Daoy (cell line): ENCODE results near the gene CALD1. TPM values are rescaled to one million over a fixed set of nuclear protein-coding genes. Genes with fewer than 3 reads are reported as not detected.

Experiments
- DNase-seq: peaks from one replicate; pipeline ENCODE4 v3.0.0-alpha.2; 2015; ENCODE audit warnings: low read depth
- total RNA-seq: library from RNA; depleted of rRNA; stranded (reverse); fragments of >200 nt; shearing (Covaris generic); gene quantifications from 2 replicates; pipeline ENCODE4 v1.2.3, GENCODE V29; 2014

CALD1 gene
- total RNA-seq, 1 experiment from 2014 or later, result 284 TPM

DNA sequence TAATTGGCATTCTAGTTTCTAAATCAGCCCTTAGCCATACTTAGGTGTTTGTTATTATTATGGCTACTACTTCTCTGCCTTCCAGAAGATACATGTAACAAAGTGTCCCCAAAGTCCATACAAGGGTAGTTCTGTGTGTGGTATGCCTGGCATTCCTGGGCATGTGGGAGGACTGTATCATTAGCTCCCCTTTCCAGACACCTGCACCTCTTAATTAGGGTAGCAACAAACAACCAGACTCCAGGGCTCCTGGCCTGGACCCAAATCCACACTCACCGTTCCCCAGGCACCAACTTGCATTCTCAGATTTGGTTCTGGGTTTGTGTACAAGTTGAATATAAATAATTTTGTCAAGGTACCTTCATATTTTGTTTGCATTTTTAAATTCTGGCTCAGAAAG lies 15.5 kb upstream of the CALD1 start:
- no peak for DNase-seq

DNA sequence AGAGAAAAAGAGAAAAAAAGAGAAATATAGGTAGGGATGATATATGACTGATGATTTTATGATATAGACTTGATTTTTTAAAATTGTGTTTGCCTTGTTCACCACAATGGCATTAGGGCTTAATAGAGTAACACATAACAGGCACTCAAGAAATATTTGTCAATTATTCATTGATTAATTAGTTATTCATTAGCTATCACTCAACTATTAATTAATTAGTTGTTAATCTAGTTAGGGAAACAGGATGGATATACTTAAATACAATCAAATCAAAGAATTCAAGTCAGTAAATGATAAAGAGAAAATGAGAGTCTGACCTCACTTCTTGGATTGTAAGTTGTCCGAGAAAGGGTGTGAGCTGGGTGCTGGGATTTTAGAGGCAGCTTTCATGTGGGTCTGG lies 15.1 kb upstream of the CALD1 start:
- no peak for DNase-seq

DNA sequence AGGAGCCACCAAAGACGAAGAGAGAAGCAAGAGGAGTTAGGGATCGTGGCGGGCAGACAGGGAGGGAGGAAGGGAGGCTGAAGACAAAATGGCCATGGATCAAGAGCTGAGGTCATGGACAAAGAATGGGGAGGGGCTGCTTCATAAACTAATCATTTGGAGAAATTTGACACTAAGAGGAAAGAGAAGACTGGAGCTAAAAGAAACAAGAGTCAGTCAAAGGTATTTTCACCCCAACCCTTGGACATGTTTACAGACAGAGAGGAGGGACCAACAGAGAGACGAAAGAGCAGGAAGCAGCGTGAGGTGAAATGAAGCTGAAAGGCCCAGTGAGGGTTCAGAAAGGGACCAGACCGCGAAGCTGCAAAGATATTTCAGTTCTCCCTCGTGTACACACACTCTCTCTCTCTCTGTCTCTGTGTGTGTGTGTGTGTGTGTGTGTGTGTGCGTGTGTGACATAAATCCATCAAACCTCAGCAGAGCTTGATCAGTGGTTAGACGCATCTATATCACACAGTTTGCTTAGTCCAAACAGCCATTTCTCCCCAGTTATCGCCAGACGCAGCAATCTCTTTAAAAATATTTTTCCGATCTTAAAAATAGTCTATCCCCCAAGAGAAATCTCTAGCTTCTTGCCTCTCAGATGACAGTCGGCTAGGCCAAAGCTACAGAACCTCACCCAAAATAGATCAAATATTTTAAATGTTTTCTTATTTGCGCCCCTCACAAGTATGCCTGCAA lies 12.5 kb upstream of the CALD1 start:
- no peak for DNase-seq

DNA sequence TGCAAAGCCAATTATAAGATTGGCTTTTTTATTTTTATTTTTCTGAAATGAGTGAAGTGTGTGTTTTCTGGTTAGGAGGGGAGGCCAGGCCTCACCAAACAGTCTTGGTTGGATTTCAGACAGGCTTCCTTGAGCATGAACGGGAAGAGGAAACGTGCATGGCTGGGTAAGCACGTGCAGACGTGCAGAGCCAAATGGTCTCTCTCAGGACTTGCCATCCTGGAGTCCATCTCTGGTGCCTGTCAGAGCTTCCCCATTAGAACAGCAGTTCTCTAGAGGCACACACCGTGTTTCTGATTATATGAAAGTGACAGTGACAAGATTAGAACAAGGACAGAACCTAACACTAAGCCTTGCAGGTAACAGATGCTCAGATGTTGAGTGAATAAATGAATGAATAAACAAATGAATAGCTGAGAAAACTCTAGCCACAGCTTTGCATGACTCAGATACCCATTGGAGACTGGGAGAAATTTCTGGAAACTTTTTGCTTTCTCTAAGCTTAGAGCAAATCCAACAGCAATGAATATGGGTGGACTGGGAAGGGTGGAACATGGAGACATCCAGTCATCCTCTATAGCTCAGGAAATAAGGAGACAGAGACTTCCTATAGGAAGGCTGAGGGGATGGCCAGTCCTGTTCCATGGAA lies 11.8 kb upstream of the CALD1 start:
- DNase-seq, result no peak

DNA sequence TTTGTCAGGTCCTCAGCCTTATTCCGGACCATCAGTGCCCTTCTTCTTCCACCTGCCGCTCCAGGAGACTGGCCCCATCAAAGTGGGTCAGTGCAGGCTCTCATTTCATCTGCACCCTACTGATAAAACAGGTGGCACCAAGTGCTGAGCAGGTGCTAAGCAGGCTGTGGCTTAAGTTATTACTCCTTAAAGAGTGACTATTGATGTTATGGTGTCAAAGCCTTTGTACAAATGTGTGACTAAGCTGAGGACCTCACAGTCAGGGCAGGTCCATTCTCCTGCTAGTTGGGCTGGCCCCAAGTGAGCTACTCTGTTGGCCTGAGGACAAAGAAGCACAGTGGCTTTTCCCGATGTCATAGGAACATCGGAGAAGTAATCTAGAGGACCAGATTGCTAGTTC lies 11.2 kb upstream of the CALD1 start:
- DNase-seq, result no peak

DNA sequence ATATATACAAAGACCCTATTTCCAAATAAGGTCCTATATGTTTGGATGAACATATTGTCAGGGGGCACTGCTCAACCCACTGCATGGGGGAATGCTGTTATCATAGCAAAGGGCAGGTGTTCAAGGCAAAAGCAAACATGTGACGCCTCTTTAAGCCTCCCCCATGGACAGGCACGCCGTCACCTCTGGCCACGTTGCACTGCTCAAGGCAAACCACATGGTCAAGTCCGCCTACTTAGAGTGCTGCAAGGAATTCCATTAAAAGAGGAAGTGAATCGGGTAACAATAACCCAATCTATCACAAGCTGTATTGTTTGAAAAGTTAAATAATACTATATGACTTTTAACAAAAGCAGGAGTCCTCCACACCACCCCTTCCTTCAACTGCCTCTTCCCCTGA lies 8.8 kb upstream of the CALD1 start:
- DNase-seq, result no peak

DNA sequence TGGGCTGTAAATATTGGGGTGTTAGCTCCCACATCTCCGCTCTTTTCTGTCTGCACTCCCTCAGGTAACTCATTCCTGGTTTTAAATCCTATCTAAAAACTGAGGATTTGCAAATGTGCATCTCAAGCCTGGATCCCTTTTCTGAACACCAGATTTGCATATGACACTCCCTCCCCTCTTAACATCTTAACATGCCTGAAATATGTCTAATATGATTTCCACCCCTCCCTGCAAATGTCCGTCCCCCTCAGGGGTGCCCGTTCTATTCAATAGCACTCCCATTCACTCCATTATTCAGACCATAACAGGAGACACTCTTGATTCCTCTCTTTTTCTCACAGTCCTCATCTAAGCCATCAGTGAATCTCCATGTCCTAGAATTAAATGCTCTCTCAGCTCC lies 8.3 kb upstream of the CALD1 start:
- DNase-seq, result no peak

DNA sequence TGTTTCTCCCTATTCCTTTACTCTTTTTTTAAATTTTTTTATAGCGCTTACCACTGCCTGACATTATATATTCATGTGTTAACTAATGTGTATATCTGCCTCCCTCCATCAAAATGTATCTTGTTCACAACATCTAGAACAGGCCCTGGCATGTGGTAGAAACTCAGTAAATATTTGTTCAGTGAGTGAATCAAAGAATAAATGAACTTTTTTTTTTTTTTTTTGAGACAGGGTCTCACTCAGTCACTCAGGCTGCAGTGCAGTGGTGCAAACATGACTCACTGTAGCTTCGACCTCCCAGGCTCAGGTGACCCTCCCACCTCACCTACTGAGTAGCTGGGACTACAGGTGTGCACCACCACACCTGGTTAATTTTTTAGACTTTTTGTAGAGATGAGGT lies 7.5 kb upstream of the CALD1 start:
- DNase-seq, result no peak

DNA sequence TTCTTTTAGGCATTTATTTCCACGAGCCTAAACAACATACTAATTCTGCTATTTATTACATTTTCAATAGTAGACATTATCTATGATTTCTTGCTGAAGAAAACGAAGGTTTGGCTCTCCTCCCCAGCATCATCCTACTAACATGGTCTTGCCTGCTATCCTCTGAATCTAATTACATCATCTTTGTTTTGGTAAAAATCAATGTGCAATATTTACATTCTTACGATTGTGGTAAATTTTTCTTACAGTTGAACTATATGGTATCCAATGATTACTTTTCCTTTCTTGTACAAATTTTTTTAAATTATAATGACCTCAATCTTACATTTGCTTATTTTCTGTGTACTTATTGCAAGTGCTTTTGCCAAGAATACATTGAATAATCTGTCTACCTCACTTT lies 7.0 kb upstream of the CALD1 start:
- DNase-seq, result no peak

DNA sequence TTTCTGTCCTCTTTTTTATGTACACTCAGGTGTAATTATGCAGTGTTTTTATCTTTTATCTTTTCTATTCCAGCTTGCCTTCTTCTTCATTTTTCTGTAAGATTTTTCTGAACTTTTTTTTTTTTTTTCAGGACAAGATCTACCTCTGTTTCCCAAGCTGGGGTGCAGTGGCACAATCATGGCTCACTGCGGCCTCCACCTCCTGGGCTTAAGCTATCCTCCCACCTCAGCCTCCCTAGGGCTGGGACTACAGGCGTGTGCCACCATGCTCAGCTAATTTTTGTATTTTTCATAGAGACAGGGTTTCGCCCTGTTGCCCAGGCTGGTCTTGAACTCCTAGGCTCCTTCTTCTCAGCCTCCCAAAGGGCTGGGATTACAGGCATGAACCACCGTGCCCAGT lies 6.3 kb upstream of the CALD1 start:
- no peak for DNase-seq

DNA sequence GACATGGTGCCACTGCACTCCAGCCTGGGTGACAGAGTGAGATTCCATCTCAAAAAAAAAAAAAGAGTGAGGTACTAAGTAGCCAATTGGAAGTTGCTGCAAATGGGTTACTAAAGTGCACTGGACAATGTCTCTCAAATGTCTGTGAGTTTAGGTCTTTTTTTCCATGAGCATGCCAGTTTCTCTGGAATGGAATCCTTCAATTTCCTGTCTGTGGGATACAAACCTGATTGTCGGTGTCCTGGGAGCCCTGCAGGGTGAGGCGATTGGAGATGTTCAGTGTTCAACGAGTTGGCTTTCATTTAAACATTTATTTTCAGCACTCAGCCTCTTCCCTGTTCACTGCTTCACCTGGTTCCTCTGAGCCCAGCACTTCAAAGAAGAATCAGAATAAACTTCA lies 5.3 kb upstream of the CALD1 start:
- no peak for DNase-seq

DNA sequence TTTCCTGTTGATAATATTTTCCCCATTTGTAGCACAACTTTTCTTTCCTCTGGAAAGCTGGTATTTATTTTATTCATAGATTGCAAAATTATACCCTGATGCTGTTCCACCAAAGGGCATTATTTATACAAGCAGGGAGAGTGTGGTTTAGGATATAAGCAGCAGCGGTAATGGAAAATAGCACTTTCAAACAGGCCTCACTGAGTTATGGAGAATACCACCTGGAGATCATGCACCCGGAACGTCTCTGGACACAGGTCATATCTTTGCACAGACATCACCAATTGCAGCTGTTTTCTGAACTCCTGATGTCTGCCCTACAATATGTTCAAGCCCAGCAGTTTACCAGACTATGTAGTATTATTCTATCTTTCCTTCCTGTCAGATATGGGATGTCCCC lies 2.0 kb upstream of the CALD1 start:
- no peak for DNase-seq

DNA sequence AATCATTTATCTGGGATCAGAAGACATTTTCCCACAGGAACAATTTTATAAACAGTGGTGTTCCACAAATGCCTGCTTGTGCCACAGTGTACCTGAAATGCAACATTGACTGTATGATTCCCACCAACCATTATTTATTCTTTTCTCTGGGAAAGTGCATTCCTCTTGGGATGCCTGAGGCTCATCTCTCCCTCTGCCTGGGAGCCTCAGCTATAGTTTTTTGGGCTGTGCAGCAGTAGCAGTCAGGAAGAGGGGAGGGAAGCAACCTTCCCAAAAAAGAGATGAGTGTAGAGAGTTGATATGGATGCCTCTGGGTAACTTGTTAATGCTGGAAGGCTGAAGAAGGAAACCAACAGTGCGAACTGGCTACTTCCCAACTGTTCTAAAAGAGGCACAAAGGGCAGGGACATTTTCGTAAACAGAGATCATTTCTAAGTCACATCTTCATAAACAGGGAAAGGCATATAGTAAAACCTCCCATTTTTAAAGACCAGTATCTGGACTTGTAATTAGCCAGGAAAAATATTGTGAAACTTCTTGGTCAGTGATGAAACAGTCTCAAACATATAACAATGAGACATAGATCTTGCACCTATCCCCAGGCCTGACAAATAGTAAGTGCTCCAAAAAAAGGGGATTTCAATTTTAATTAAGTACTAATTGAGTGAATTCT lies 1.4 kb upstream of the CALD1 start:
- no peak for DNase-seq

DNA sequence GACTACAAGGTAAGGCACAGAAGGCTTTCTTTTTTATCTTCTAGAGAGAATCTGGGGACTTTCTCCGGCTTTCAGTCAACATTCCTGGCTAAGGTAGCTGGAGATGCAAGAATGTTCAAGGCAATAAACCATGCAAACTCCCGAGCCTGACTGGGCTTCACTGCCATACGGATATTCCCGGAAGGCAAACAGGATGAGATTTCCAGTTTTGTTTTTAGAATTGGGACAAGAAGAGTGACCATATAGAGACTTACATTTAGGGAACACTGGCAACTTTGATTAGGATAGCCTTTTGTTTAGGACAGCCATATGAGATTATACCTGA lies 269 bp downstream of the CALD1 start:
- DNase-seq, result no peak

DNA sequence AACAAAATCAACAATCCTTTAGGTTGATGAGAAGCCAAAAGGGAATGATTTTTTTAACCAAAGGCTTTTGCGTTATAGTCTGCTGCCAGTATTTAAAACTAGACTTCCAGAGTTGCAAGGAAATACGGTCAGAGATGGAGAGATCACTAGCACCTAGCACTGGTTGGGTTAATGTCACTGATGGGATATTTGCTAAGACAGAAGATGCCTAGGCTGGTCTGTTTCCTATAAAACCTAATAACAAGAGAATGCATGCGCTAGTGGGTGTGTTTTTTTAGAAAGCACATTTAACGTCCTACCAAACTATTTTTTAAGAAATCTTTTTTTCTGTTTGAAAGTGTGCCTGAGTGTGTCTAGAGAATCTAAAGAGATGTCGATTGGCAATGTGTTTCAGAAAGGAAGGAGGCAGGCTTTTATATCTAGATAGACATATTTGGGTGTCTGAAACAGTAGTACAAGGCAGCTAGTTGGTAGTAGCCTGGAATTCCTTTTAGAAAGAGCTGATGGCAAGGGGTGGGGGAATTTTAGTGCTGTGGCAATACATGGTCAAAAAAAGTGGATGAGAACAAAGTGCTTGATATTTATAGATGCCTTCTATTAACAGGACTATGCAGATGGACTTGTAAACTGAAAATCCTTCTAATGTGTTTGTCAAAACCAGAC lies 863 bp downstream of the CALD1 start:
- DNase-seq, result no peak

DNA sequence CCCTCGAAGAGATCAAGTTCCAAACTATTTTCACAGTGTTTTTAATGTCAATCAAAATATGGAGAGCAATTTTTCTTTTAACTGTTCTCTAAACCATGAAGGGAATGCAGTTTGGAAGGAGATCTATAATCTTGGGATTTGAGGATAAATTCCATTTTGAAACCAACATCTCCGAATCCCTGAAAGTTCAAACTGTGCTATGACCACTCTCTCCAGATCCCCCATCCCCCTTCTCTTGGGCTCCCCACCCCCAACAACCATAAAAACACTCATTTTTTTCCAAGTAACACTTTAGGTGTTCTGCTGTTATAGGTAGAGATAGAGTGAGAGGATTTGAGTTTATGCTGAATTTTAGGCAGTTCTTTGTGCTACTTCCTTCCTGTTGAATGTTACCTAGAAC lies 1.7 kb downstream of the CALD1 start:
- no peak for DNase-seq

DNA sequence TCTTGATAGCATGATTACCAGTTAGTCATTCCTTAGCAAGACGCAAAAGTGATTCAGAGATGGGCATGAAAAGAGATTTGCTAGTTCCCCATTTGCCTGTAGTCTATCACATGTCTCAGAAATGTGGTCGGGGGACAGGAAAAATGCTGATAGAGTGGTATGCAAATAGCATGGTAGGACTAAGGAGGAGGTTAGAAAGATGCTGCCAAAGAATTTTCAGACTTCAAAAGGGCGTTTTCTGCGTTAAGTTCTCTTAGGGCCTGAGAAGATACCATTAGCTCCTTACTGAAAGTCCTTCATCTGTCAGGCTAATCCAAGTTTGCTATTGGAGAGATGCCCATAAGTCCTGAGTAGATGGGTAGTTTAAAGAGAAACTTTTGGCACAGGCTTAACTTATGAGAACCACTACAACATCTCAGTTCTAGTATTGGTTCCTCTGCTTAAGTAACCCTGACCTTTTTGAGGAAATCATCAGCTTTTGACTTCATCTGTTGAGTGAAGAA lies 2.7 kb downstream of the CALD1 start:
- peak; percentile 38 for DNase-seq

DNA sequence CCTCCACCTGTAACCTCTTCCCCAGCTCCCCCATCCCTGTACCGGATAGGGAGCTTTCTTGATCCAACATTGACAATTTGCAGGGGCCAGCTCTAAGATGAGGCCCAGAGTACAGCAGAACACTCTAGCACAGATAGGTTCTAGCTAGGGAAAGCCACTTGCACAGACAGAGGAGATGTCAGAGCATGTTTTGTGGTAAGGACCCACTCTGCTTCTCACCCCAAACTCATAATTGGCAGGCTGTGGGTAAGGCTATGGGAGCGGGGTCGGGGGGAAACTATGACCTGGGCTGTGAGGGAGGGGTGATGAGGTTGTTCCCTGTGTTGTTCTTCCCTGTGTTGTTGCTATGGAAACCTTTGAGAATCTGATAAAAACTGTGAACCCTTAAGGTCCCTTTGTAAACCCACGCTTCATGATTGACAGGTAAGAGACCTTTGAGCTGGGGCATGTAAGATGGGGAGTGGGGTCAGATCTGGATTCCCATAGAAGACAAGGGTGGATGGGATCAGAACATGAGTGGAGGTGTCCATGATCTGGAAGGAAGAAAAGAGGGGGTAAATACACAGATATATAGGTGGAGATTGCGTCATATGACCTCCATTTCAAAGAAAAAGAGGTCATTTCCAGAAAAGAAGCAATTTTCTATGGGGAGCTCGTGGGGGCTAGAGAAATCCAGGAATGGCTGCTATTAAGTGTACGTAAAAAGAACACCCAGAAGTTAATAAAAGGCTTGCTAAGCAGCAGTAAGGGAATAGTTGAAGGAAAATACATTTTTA lies 4.0 kb downstream of the CALD1 start:
- DNase-seq, result no peak

DNA sequence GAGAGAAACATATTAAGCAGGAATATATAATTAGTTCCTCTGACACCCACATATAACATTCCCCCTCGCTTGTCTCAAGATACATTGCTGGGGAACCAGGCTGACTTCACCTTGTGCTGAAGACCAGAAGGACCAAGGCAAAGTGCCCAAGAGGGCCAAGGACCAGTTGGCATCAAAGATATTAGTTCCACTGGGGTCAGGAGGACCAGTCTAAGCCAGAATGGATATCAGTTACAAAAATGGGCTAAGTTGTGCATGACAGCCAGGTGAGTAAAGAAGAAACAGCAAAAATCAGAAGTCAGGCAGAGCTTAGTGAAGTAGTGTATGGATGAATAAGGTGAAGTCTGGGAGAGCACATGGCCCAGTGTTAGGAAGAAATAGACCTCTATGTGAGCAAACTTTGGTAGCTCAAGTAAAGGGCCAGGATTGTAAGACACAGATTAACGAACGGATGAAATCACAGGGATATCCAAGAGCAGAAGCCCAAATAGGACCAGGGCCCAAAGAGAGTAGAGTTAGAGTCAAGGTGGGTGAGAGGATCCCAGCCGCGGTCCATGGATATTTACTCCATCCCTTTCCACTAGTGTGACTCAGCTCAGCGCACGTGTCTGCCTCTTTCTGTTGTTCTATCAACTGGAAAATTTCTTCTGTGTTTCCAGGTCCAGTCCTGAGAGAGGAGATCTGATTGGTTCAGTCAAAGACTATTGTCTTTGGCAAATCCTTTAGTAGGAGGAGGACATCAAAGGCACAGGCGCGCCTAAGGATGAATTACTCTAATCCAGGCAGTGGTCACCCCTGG lies 5.0 kb downstream of the CALD1 start:
- no peak for DNase-seq

DNA sequence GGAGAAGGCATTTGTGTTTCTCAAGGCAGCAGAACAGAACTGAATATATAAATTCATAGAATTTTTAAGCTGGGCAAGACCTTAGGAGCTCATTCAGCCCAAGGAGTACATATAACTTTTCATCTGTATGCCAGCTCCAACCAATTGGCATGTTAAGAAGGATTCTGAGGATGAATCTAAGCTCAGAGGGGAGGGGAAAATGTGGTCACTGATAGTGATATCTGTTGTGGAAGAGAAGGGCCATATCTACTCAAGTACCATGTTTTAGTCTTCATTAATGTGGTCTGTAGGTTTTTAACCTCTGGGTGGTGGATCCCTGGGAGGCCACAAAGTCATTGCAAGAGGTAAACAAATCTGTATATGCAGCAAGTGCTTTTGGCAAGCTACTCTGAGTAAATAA lies 6.4 kb downstream of the CALD1 start:
- no peak for DNase-seq

DNA sequence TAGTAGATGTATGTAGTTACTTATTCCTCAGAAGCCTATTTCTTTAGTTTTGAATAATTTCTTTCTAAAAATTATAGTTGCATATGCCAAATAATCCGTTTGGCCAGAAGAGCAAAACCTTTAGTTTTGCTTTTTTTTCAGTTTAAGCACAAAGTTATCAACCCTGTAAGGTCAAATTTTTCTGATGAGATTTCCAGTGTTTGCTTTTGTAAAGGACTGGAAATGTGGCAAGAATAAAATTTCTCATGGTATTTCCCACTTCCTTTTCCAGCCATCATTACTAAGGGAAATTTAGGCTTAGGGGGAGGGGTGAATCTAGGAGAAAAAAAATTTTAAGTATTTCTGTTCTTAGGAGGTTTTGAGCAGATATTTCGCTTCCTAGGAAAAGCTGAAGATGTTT lies 7.6 kb downstream of the CALD1 start:
- no peak for DNase-seq
